Astrocyte (in vitro differentiated cells and primary cell): ENCODE data around the gene BBS9. TPM values are rescaled to one million over a fixed set of nuclear protein-coding genes. Genes with fewer than 3 reads are reported as not detected.

Experiments
- DNase-seq: peaks from one replicate; pipeline ENCODE4 v3.0.0-alpha.2; 2010; ENCODE audit warnings: low read depth
- FAIRE-seq: peaks from 2 replicates; lab custom pipeline; 2011; peaks lifted over from hg19 to GRCh38; lab: Jason Lieb, UNC
- H2AFZ ChIP-seq: 2 replicates; pipeline ENCODE4 v1.6.0; 2012; ENCODE audit warnings: low read depth, low read length, inconsistent platforms
- H3K27ac ChIP-seq: 2 replicates; pipeline ENCODE4 v1.5.1; 2011; ENCODE audit warnings: low read depth, low read length, inconsistent platforms
- H3K27me3 ChIP-seq: 2 replicates; pipeline ENCODE4 v1.6.0; 2011; ENCODE audit warnings: low read length, inconsistent platforms; ENCODE audit not compliant: insufficient read depth
- H3K36me3 ChIP-seq: 2 replicates; pipeline ENCODE4 v1.5.1; 2011; ENCODE audit warnings: low read length, inconsistent platforms; ENCODE audit not compliant: insufficient read depth
- H3K4me1 ChIP-seq: 2 replicates; pipeline ENCODE4 v1.5.1; 2011; ENCODE audit warnings: low read length, inconsistent platforms; ENCODE audit not compliant: insufficient read depth
- H3K4me2 ChIP-seq: 2 replicates; pipeline ENCODE4 v1.6.0; 2012; ENCODE audit warnings: low read length, inconsistent platforms
- H3K4me3 ChIP-seq: 2 replicates; pipeline ENCODE4 v1.5.1; 2011; ENCODE audit warnings: low read depth, mild to moderate bottlenecking, low read length, inconsistent platforms; ENCODE audit not compliant: insufficient read depth
- H3K79me2 ChIP-seq: 2 replicates; pipeline ENCODE4 v1.6.0; 2012; ENCODE audit warnings: mild to moderate bottlenecking, low read length, inconsistent platforms; ENCODE audit not compliant: insufficient read depth
- H3K9ac ChIP-seq: 2 replicates; pipeline ENCODE4 v1.6.0; 2012; ENCODE audit warnings: mild to moderate bottlenecking, low read length, inconsistent platforms
- H3K9me3 ChIP-seq: 2 replicates; pipeline ENCODE4 v1.5.1; 2012; ENCODE audit warnings: low read depth, mild to moderate bottlenecking, low read length, inconsistent platforms; ENCODE audit not compliant: insufficient read depth
- H4K20me1 ChIP-seq: 2 replicates; pipeline ENCODE4 v1.6.0; 2012; ENCODE audit warnings: low read length, inconsistent platforms; ENCODE audit not compliant: insufficient read depth
- H3K27ac Mint-ChIP-seq: one replicate; pipeline ENCODE4 v1.8.0; 2021; ENCODE audit warnings: mild to moderate bottlenecking, mixed read lengths; ENCODE audit not compliant: unreplicated experiment
- H3K27me3 Mint-ChIP-seq: one replicate; pipeline ENCODE4 v1.8.0; 2021; ENCODE audit warnings: low read depth, mixed read lengths; ENCODE audit not compliant: unreplicated experiment
- H3K36me3 Mint-ChIP-seq: one replicate; pipeline ENCODE4 v1.8.0; 2021; ENCODE audit warnings: low read depth, mixed read lengths; ENCODE audit not compliant: unreplicated experiment
- H3K4me1 Mint-ChIP-seq: one replicate; pipeline ENCODE4 v1.8.0; 2021; ENCODE audit warnings: low read depth, mixed read lengths; ENCODE audit not compliant: unreplicated experiment
- H3K4me3 Mint-ChIP-seq: one replicate; pipeline ENCODE4 v1.8.0; 2021; ENCODE audit warnings: mild to moderate bottlenecking, moderate library complexity, mixed read lengths; ENCODE audit not compliant: unreplicated experiment
- H3K9me3 Mint-ChIP-seq: one replicate; pipeline ENCODE4 v1.8.0; 2021; ENCODE audit warnings: mild to moderate bottlenecking, mixed read lengths; ENCODE audit not compliant: unreplicated experiment
- CTCF ChIP-seq: IDR thresholded peaks from 2 replicates; pipeline ENCODE4 v1.5.1; 2011; ENCODE audit warnings: low read depth, mild to moderate bottlenecking, inconsistent platforms, low read length, moderate library complexity; ENCODE audit not compliant: insufficient read depth
- EZH2 ChIP-seq: IDR thresholded peaks from 2 replicates; pipeline ENCODE4 v1.6.1; 2012; ENCODE audit warnings: mild to moderate bottlenecking, low read length, inconsistent platforms; ENCODE audit not compliant: insufficient read depth
- total RNA-seq: library from RNA; stranded (reverse); gene quantifications from 2 replicates; pipeline ENCODE4 v1.2.1, GENCODE V29; 2021

BBS9 gene
- total RNA-seq, 1 donor from 2014 or later: 25.1 TPM

- no peaks in the 10 kb centered on the region for H3K9me3 ChIP-seq
- DNase-seq (no peak), FAIRE-seq (no peak)
- no peaks in the 10 kb centered on the region for H3K36me3 ChIP-seq
- Mint-ChIP-seq H3K9me3 (no peaks in the 10 kb centered on the region), H3K27me3 (no peaks in the 10 kb centered on the region), H3K27ac (no peak overlapping the region), H3K4me3 (no peak overlapping the region), H3K4me1 (no peaks in the 10 kb centered on the region), H3K36me3 (peaks cover 3% of the 10 kb centered on the region)
- H3K4me3 ChIP-seq: no peak overlapping the region
- H3K9ac ChIP-seq: no peak overlapping the region
- H3K4me1 ChIP-seq: no peaks in the 10 kb centered on the region
- H3K79me2 ChIP-seq: no peaks in the 10 kb centered on the region
- H3K27ac ChIP-seq: no peak overlapping the region
- H3K27me3 ChIP-seq: no peaks in the 10 kb centered on the region
- TF ChIP-seq CTCF (no peak), EZH2 (no peak)
- no peaks in the 10 kb centered on the region for H4K20me1 ChIP-seq
- no peak overlapping the region for H3K4me2 ChIP-seq
- no peak overlapping the region for H2AFZ ChIP-seq
Observed at GRCh38 chr7:33592718-33593117, 463.4 kb downstream of the BBS9 start.

DNA sequence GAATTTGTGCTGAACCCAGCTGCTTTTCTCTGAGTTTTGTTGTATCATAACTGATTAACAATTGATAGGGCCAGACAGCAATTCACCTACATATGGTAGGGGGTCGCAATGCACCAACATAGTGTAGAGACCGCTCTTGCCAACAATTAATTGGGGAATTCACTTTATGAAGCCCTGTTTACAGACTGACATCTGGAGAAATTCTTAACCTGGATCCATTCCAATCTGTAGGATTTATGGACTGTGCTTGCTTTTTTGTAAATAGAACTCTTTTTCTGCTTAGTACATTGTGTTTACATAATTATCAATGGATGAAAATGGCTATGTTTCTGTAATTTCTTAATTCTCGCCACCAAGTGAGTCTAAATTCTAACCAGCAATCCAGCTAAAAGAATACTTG is 464.2 kb downstream of the BBS9 start:
- no peaks in the 10 kb centered on the region for H3K27me3 Mint-ChIP-seq
- Histone ChIP-seq H2AFZ (no peak overlapping the region), H3K4me1 (no peaks in the 10 kb centered on the region), H3K9ac (no peak overlapping the region), H3K27ac (no peak overlapping the region), H3K9me3 (no peaks in the 10 kb centered on the region), H3K4me3 (no peak overlapping the region), H3K4me2 (no peak overlapping the region), H3K79me2 (no peaks in the 10 kb centered on the region), H3K27me3 (no peaks in the 10 kb centered on the region), H4K20me1 (no peaks in the 10 kb centered on the region), H3K36me3 (no peaks in the 10 kb centered on the region)
- H3K4me3 Mint-ChIP-seq: no peak overlapping the region
- no peaks in the 10 kb centered on the region for H3K9me3 Mint-ChIP-seq
- FAIRE-seq: no peak
- DNase-seq: no peak
- H3K27ac Mint-ChIP-seq: no peak overlapping the region
- H3K36me3 Mint-ChIP-seq: peaks cover 3% of the 10 kb centered on the region
- TF ChIP-seq EZH2: no peak
- no peaks in the 10 kb centered on the region for H3K4me1 Mint-ChIP-seq

- DNase-seq (no peak), FAIRE-seq (no peak)
- Mint-ChIP-seq H3K36me3 (peaks cover 3% of the 10 kb centered on the region), H3K4me3 (no peak overlapping the region), H3K9me3 (no peaks in the 10 kb centered on the region), H3K4me1 (no peaks in the 10 kb centered on the region), H3K27me3 (no peaks in the 10 kb centered on the region), H3K27ac (no peak overlapping the region)
- Histone ChIP-seq H3K27me3 (no peaks in the 10 kb centered on the region), H3K9ac (no peak overlapping the region), H3K36me3 (no peaks in the 10 kb centered on the region), H3K9me3 (no peaks in the 10 kb centered on the region), H3K4me2 (no peak overlapping the region), H4K20me1 (no peaks in the 10 kb centered on the region), H2AFZ (no peak overlapping the region), H3K27ac (no peak overlapping the region), H3K4me3 (no peak overlapping the region), H3K4me1 (no peaks in the 10 kb centered on the region), H3K79me2 (no peaks in the 10 kb centered on the region)
- TF ChIP-seq EZH2 (no peak), CTCF (no peak)
Observed at GRCh38 chr7:33596686-33597085, 467.3 kb downstream of the BBS9 start.
